Activated T-cell treated with anti-CD3 and anti-CD28 coated beads for 24 hours (primary cell): ENCODE measurements around the gene TSHR.
"Not testable (repeated sequence)": the region's sequence is repeated elsewhere in the genome, so short reads cannot be mapped to it uniquely, and the experiment has no call there.

Experiments
- DNase-seq: peaks from one replicate; pipeline ENCODE4 v3.0.0-alpha.2; 2020; ENCODE audit warnings: low read depth

TSHR gene

GRCh38 chr14:81068176-81068782, 112.9 kb downstream of the TSHR start:
- DNase-seq, result no peak

- no peak for DNase-seq
These were observed 115.1 kb downstream of the TSHR start for GRCh38 chr14:81070511-81070910.

- no peak for DNase-seq
These were observed 130.2 kb downstream of the TSHR start for GRCh38 chr14:81085596-81085995.

- no peak for DNase-seq
These were observed 131.8 kb downstream of the TSHR start for GRCh38 chr14:81087230-81087629.

- no peak for DNase-seq
These were observed 135.7 kb downstream of the TSHR start for GRCh38 chr14:81091139-81091538.

GRCh38 chr14:81091660-81092059, 136.2 kb downstream of the TSHR start:
- no peak for DNase-seq

- DNase-seq, result no peak
These were observed 138.2 kb downstream of the TSHR start for GRCh38 chr14:81093651-81094050.

GRCh38 chr14:81095539-81095938, 140.1 kb downstream of the TSHR start:
- no peak for DNase-seq

- no peak for DNase-seq
These were observed 141.2 kb downstream of the TSHR start for GRCh38 chr14:81096656-81097055.

- no peak for DNase-seq
These were observed 146.8 kb downstream of the TSHR start for GRCh38 chr14:81102217-81102616.

- no peak for DNase-seq
These were observed 148.0 kb downstream of the TSHR start for GRCh38 chr14:81103443-81103842.

- no peak for DNase-seq
These were observed 150.0 kb downstream of the TSHR start for GRCh38 chr14:81105378-81105777.

- DNase-seq, result no peak
These were observed 150.5 kb downstream of the TSHR start for GRCh38 chr14:81105961-81106360.

GRCh38 chr14:81110186-81110585, 154.8 kb downstream of the TSHR start:
- DNase-seq, result no peak

GRCh38 chr14:81113176-81113575, 157.8 kb downstream of the TSHR start:
- DNase-seq, result no peak

GRCh38 chr14:81113945-81114820, 158.8 kb downstream of the TSHR start:
- DNase-seq, result not testable (repeated sequence)

GRCh38 chr14:81120501-81120900, 165.1 kb downstream of the TSHR start:
- no peak for DNase-seq

- DNase-seq, result no peak
These were observed 166.9 kb downstream of the TSHR start for GRCh38 chr14:81122326-81122725.

- no peak for DNase-seq
These were observed 168.4 kb downstream of the TSHR start for GRCh38 chr14:81123811-81124210.

GRCh38 chr14:81125536-81125935, 170.1 kb downstream of the TSHR start:
- DNase-seq, result no peak

GRCh38 chr14:81127785-81128184, 172.4 kb downstream of the TSHR start:
- no peak for DNase-seq

- no peak for DNase-seq
These were observed 173.8 kb downstream of the TSHR start for GRCh38 chr14:81129242-81129641.

- DNase-seq, result no peak
These were observed 177.0 kb downstream of the TSHR start for GRCh38 chr14:81132468-81132867.

- DNase-seq, result no peak
These were observed 178.0 kb downstream of the TSHR start for GRCh38 chr14:81133400-81133799.
